ENCODE results near the gene CCSER2.

GRCh38 chr10:84289521-84290200, 38.7 kb upstream of the CCSER2 start:
- TF ChIP-seq CTCF (IDR thresholded peaks at IDR 0.05): no peak
- no peak for TF ChIP-seq EP300 (IDR thresholded peaks at IDR 0.05)
- TF ChIP-seq POLR2AphosphoS5 (IDR thresholded peaks at IDR 0.05): no peak
